Body of pancreas (tissue), 4 donors: Measurements from ENCODE around the gene NEK3.

Experiments used
- CTCF ChIP-seq, 7 experiments: fragments of 450-650 bp in 4 of 7; fragments of 200-600 bp in 3 of 7; sonication (generic) in 3 of 7; IDR thresholded peaks; one replicate each; pipeline ENCODE4 v1.5.1; 2016 to 2019; ENCODE audit warnings: antibody characterized with exemption in 7 of 7
- POLR2A ChIP-seq, 3 donors: fragments of 450-650 bp; IDR thresholded peaks; one replicate each; pipeline ENCODE4 v1.6.1; 2016; ENCODE audit warnings: antibody characterized with exemption in 3 of 3, mild to moderate bottlenecking in 2 of 3

GRCh38 chr13:52187029-52187423 lies 27.6 kb upstream of the NEK3 start:
- TF ChIP-seq POLR2A (IDR thresholded peaks at IDR 0.05): no peak
- TF ChIP-seq CTCF (IDR thresholded peaks at IDR 0.05): no peak
